Transverse colon (tissue), 4 donors: Measurements from ENCODE around the gene CSNK1G1. TPM values are rescaled to one million over a fixed set of nuclear protein-coding genes. Genes with fewer than 3 reads are reported as not detected.

Source experiments
- DNase-seq: peaks from one replicate; pipeline ENCODE4 v3.0.0-alpha.2; 2019
- H3K27ac ChIP-seq, 4 donors: fragments of 200-600 bp; sonication (generic); 2 replicates each; pipeline ENCODE4 v1.5.1; 2016 to 2018; ENCODE audit warnings: inconsistent platforms in 4 of 4
- H3K27me3 ChIP-seq: fragments of 200-600 bp; sonication (generic); 2 replicates; pipeline ENCODE4 v1.5.1; 2017; ENCODE audit warnings: inconsistent platforms
- H3K36me3 ChIP-seq, 4 donors: fragments of 200-600 bp; sonication (generic); 2 replicates each; pipeline ENCODE4 v1.5.1; 2017 to 2019; ENCODE audit warnings: inconsistent platforms in 4 of 4
- H3K4me1 ChIP-seq, 4 donors: fragments of 200-600 bp; sonication (generic); 2 replicates each; pipeline ENCODE4 v1.5.1; 2017 to 2020; ENCODE audit warnings: inconsistent platforms in 4 of 4
- H3K4me3 ChIP-seq, 4 donors: fragments of 200-600 bp; sonication (generic); 1 replicate in 1 of 4; 2 replicates in 3 of 4; pipeline versions ENCODE4 v1.5.1 to v1.6.1; 2017 to 2019; ENCODE audit warnings: inconsistent platforms in 4 of 4
- H3K9me3 ChIP-seq, 2 donors: fragments of 200-600 bp; sonication (generic); 2 replicates each; pipeline ENCODE4 v1.5.1; 2017 to 2019; ENCODE audit warnings: inconsistent platforms in 2 of 2
- EP300 ChIP-seq: sonication (generic); formaldehyde crosslinking; IDR thresholded peaks from one replicate; pipeline ENCODE4 v1.6.1; 2017; ENCODE audit warnings: antibody characterized with exemption, low read depth
- POLR2A ChIP-seq: fragments of 450-650 bp; IDR thresholded peaks from one replicate; pipeline ENCODE4 v1.6.1; 2016; ENCODE audit warnings: antibody characterized with exemption, mild to moderate bottlenecking, moderate library complexity
- POLR2AphosphoS5 ChIP-seq, 3 donors: sonication (generic); formaldehyde crosslinking; IDR thresholded peaks; one replicate each; pipeline ENCODE4 v1.6.1; 2016; ENCODE audit warnings: antibody characterized with exemption in 3 of 3
- WGBS, 2 donors: methylation state at CpG; one replicate each; pipeline ENCODE4 v1.1.5; 2018; ENCODE audit warnings: low coverage in 1 of 2; 5-methylcytosine and 5-hydroxymethylcytosine counted together
- in situ Hi-C, 4 donors: fragments of 200-750 bp; cut with MboI; loops; one replicate each; pipeline versions ENCODE4 v1.15.0 to v1.15.1; 2017; ENCODE audit warnings: low sequenced_read_pairs in 3 of 4, low pct_ligation_motif_present in 1 of 4, low pct_unique_long_range_greater_than_20kb in 1 of 4
- intact Hi-C: fragments of 100-400 bp; cut with DNase I; formaldehyde crosslinking; loops from one replicate; pipeline ENCODE4 v1.15.1; 2023; ENCODE audit warnings: low total_unique reads
- total RNA-seq, 4 donors: library from RNA; depleted of rRNA; stranded (reverse); fragments of >200 nt; gene quantifications; one replicate each; pipeline ENCODE4 v1.1.0, GENCODE V29; 2016
- TF ChIP-seq, protein P1 (sequence below), 5 experiments: fragments of 200-600 bp in 3 of 5; fragments of 450-650 bp in 2 of 5; sonication (generic) in 3 of 5; IDR thresholded peaks; 1 replicate in 2 of 5; 2 replicates in 3 of 5; pipeline ENCODE4 v1.5.1; 2016 to 2017; ENCODE audit warnings: antibody characterized with exemption in 5 of 5, inconsistent platforms in 3 of 5, mild to moderate bottlenecking in 2 of 5, moderate library complexity in 1 of 5

The CSNK1G1 gene
- total RNA-seq, 4 donors from 2014 or later = 6.2 to 34.4 (median 19.7) TPM

DNA sequence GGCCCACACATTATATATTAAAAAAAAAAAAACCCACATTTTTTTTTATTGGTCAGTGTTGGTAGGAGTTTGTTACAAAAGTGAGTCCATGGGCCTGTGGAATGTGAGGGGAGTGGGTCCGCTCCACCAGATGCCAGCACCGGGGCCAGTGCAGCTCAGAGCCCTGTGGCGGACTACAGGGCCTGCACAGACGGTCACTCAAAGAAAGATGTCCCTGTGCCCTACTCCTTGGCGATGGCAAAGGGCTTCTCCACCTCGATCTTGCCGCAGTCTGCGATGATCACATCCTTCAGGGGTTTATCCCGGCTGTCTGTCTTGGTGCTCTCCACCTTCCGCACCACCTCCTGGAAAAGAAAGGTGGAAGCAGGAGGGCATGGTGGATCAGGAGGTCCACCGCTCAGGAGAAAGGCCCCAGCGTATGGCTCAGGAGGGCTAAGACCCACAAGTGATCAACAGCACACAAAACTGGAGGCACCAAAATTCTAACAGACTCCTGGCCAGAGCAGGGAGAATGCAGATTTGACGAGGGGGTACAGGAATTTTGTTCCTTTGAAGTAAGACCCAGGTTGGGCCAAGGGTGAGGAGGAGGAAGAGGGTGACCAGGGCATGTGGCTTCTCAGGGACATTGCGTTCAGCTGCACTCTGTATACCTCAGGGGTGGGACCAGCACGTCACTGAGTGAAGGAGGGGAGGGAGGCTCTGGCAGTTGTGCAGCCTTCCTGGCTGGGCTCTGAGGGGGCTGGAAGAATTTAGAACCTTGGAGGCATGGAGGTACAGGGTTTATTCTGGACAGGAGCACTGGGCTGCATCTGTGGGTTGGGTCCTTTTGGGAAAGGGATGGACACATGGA, 199.9 kb downstream of the CSNK1G1 start:
- Histone ChIP-seq H3K9me3 (no peaks in the 10 kb centered on the region), H3K4me1 (peaks cover 18 to 43% (median 30%) of the 10 kb centered on the region in 4 donors), H3K4me3 (no peak overlapping the region), H3K27me3 (peaks cover 23% of the 10 kb centered on the region), H3K36me3 (peaks cover 0 to 48% (median 24%) of the 10 kb centered on the region in 4 donors), H3K27ac (no peak overlapping the region)
- intact Hi-C loops = no loop called here
- 82 to 86% methylated on average over 3 to 15 of the region's 15 CpGs for WGBS, 2 donors
- no peak for DNase-seq
- TF ChIP-seq EP300 (no peak), POLR2AphosphoS5 (IDR thresholded peaks at IDR 0.05) (no peak), POLR2A (no peak)
- TF ChIP-seq, protein P1, sequence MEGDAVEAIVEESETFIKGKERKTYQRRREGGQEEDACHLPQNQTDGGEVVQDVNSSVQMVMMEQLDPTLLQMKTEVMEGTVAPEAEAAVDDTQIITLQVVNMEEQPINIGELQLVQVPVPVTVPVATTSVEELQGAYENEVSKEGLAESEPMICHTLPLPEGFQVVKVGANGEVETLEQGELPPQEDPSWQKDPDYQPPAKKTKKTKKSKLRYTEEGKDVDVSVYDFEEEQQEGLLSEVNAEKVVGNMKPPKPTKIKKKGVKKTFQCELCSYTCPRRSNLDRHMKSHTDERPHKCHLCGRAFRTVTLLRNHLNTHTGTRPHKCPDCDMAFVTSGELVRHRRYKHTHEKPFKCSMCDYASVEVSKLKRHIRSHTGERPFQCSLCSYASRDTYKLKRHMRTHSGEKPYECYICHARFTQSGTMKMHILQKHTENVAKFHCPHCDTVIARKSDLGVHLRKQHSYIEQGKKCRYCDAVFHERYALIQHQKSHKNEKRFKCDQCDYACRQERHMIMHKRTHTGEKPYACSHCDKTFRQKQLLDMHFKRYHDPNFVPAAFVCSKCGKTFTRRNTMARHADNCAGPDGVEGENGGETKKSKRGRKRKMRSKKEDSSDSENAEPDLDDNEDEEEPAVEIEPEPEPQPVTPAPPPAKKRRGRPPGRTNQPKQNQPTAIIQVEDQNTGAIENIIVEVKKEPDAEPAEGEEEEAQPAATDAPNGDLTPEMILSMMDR (IDR thresholded peaks at IDR 0.05) = no peak
- in situ Hi-C loops = no loop called here

DNA sequence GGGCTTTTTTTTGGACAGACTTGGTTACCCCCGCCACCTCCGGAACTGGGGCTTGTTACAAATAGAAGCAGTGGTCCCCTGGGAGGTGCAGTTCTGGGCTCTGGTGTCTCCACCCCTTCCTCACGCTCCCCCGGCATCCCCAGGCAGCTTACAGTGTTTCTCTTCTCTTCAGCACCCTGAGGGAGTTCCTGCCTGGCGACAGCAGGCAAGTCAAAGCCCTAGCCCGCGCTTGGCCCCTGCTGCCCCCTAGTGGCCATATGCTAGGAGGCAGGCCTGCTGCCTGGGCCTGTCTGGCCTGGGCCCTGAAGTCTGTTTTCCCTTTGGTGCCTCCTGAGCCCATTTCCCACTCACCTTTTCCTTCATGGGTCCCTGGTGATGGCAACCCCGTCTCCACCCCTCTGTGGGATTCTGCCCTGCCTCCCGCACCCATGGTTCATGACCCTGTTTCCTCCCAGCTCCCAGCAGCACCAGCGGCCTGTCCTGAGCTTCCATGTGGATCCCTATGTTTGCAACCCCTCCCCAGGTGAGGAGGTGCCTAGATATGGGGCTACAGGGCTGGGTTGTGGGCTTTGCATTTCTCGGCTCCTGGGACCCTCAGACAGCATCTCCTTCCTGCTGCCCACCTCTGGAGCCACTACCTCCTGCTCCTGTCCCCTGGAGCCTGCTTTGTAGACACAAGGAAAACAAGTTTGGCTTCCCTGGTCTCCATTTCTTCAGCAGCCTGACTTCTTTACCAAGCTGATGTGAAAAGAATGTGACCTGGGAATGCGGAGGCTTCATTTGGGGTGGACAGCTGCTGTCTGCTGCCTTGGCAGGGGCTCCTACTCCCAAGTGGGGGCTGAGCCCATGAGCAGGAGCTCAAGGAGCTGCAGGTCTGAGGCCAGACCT, 202.2 kb downstream of the CSNK1G1 start:
- H3K27ac ChIP-seq = peak overlapping the region in 3 of 4 donors; percentile 6 to 27 (median 7)
- intact Hi-C loops (no loop called here), in situ Hi-C loops (no loop called here)
- no peaks in the 10 kb centered on the region for H3K9me3 ChIP-seq
- peaks cover 13 to 28% (median 24%) of the 10 kb centered on the region in 4 donors for H3K4me1 ChIP-seq
- DNase-seq = peak; percentile 92
- H3K36me3 ChIP-seq = peaks cover 0 to 33% (median 13%) of the 10 kb centered on the region in 4 donors
- peak overlapping the region in 1 of 4 donors; percentile 8 for H3K4me3 ChIP-seq
- TF ChIP-seq, protein P1 (IDR thresholded peaks at IDR 0.05) = peak; percentile 92 to 99 (median 98)
- TF ChIP-seq POLR2AphosphoS5 (IDR thresholded peaks at IDR 0.05) = peak in 1 of 3 donors; percentile 45
- no peak for TF ChIP-seq EP300
- peak; percentile 18 for TF ChIP-seq POLR2A
- WGBS, 2 donors = 0 to 22% methylated on average over 1 to 12 of the region's 12 CpGs
- H3K27me3 ChIP-seq = peaks cover 26% of the 10 kb centered on the region

DNA sequence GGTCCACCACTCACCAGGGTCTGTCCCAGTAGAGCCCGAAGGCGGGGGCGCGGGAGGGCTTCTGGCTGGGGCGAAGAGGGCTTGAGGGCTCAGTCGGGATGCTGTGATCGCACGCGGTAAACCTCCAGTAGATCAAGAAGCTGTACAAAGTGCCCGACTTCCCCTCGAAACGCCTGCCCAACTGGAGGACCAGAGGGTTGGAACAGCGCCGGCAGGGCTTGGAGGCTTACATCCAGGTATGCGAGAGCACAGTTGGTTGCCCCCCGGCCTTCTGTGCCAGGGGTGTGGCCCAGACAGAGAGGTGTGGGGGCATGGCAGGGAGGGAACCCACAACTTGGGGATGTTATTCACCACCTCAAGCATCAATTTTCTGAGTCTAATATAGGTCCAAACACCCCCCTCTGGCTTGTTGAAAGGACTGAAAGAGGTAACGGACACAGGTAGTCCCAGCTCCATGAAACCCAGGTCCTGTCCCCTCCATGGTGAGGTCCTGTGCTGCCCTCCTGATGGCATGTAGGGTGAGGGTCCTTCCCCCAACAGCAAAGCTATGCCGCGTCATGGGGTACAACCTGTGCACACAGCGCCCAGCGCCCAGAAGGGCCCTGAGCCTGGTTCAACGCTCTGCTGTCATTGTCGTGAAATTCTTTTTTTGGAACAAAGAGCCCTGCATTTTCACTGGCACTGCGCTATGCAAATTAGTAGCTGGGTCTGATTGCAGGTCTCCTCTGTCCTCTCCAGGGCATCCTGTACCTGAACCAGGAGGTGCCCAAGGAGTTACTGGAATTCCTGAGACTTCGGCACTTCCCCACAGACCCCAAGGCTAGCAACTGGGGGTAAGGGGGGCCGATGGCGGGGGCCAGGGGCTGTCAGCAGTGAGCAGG, 203.2 kb downstream of the CSNK1G1 start:
- intact Hi-C loops = no loop called here
- Histone ChIP-seq H3K27me3 (peaks cover 26% of the 10 kb centered on the region), H3K27ac (no peak overlapping the region), H3K4me1 (peaks cover 13 to 28% (median 24%) of the 10 kb centered on the region in 4 donors), H3K36me3 (peaks cover 0 to 25% (median 9%) of the 10 kb centered on the region in 4 donors), H3K4me3 (peak overlapping the region in 3 of 4 donors; percentile 23 to 66 (median 50)), H3K9me3 (no peaks in the 10 kb centered on the region)
- TF ChIP-seq EP300 (no peak), POLR2AphosphoS5 (IDR thresholded peaks at IDR 0.05) (no peak), POLR2A (no peak)
- TF ChIP-seq, protein P1 (IDR thresholded peaks at IDR 0.05) = no peak
- in situ Hi-C loops = no loop called here
- 29% methylated on average over 27 of the region's 27 CpGs; no CpG with 5 or more reads in 1 of the 2 donors for WGBS, 2 donors
- DNase-seq = peak; percentile 23
